Panc1 (cell line): ENCODE data around the gene SPATC1L. TPM values are rescaled to one million over a fixed set of nuclear protein-coding genes. Genes with fewer than 3 reads are reported as not detected.
"Not testable (repeated sequence)": the region's sequence is repeated elsewhere in the genome, so short reads cannot be mapped to it uniquely, and the experiment has no call there.

Experiments used
- ATAC-seq: fragments of 200-7000 bp; cut with Tn5 transposase; 2 replicates; pipeline ENCODE4 v1.9.1; 2020; ENCODE audit warnings: mild to moderate bottlenecking, moderate library complexity
- BruUV-seq: library from RNA; stranded (reverse); fragments of 400-500 nt; replicated peaks from 2 replicates; lab custom pipeline; 2021; lab: Mats Ljungman, UMichigan
- CTCF ChIA-PET: fragments of 300-600 bp; sonication (Branson Sonifier 250); formaldehyde crosslinking; loops from one replicate; lab custom pipeline; 2022; ENCODE audit warnings: antibody characterized with exemption; lab: Charles Lee
- POLR2A ChIA-PET: fragments of 300-600 bp; sonication (Branson Sonifier 250); formaldehyde crosslinking; loops from one replicate; lab custom pipeline; 2022; ENCODE audit warnings: antibody characterized with exemption; lab: Charles Lee
- DNase-seq: peaks from one replicate; pipeline ENCODE4 v3.0.0-alpha.2; 2010; ENCODE audit warnings: low read depth, low spot score
- H3K27ac ChIP-seq: 2 replicates; pipeline ENCODE4 v1.5.1; 2011; ENCODE audit warnings: mild to moderate bottlenecking, low read length, inconsistent platforms
- H3K27me3 ChIP-seq: fragments of 200-500 bp; sonication (Bioruptor generic); 2 replicates; pipeline ENCODE4 v1.6.0; 2014; ENCODE audit warnings: low read length, inconsistent platforms; ENCODE audit not compliant: control insufficient read depth, insufficient read depth
- H3K36me3 ChIP-seq: fragments of 200-500 bp; sonication (Bioruptor generic); 2 replicates; pipeline ENCODE4 v1.5.1; 2014; ENCODE audit warnings: inconsistent platforms, mild to moderate bottlenecking, low read length, moderate library complexity; ENCODE audit not compliant: control insufficient read depth, insufficient read depth
- H3K4me1 ChIP-seq: 2 replicates; pipeline ENCODE4 v1.5.1; 2011; ENCODE audit warnings: inconsistent platforms, mild to moderate bottlenecking, low read length, moderate library complexity; ENCODE audit not compliant: control insufficient read depth, insufficient read depth
- H3K4me3 ChIP-seq, 2 experiments: 2 replicates each; pipeline ENCODE4 v1.5.1; 2011 to 2012; ENCODE audit warnings: low read depth in 2 of 2, low read length in 2 of 2, mild to moderate bottlenecking in 2 of 2, inconsistent platforms in 1 of 2, moderate library complexity in 1 of 2
- H3K9me3 ChIP-seq: fragments of 200-500 bp; sonication (Bioruptor generic); 2 replicates; pipeline ENCODE4 v1.5.1; 2014; ENCODE audit warnings: low read depth, mild to moderate bottlenecking, inconsistent platforms, low read length, moderate library complexity; ENCODE audit not compliant: control insufficient read depth, insufficient read depth
- POLR2AphosphoS5 ChIP-seq: IDR thresholded peaks from 2 replicates; pipeline ENCODE4 v1.6.1; 2012; ENCODE audit warnings: mild to moderate bottlenecking, low read depth, low read length, moderate library complexity
- SIN3A ChIP-seq: IDR thresholded peaks from 2 replicates; pipeline ENCODE4 v1.6.1; 2012; ENCODE audit warnings: low read depth, mild to moderate bottlenecking, low read length, moderate library complexity, borderline replicate concordance; ENCODE audit not compliant: insufficient read depth
- TCF7L2 ChIP-seq: IDR thresholded peaks from 2 replicates; pipeline ENCODE4 v1.6.1; 2011; ENCODE audit warnings: mild to moderate bottlenecking, low read depth, low read length, inconsistent platforms
- in situ Hi-C: cut with HindIII; loops from 2 replicates; pipeline ENCODE4 v1.10.0; 2016; ENCODE audit warnings: low sequenced_read_pairs, low pct_unique_long_range_greater_than_20kb
- intact Hi-C: fragments of 100-400 bp; cut with micrococcal nuclease; formaldehyde crosslinking; loops from one replicate; pipeline ENCODE4 v1.10.0; 2022; ENCODE audit not compliant: unreplicated experiment
- total RNA-seq: library from RNA; stranded (reverse); gene quantifications from one replicate; pipeline ENCODE4 v1.2.1, GENCODE V29; 2021; ENCODE audit not compliant: unreplicated experiment
- TF ChIP-seq, protein P1 (sequence below): fragments of 450-650 bp; IDR thresholded peaks from 2 replicates; pipeline ENCODE4 v1.5.1; 2017; ENCODE audit warnings: mild to moderate bottlenecking
- TF ChIP-seq, protein P2 (sequence below), 2 experiments: IDR thresholded peaks; 2 replicates each; pipeline ENCODE4 v1.6.1; 2011 to 2012; ENCODE audit warnings: low read depth in 2 of 2, control low read depth in 1 of 2, low read length in 1 of 2, mild to moderate bottlenecking in 1 of 2, moderate library complexity in 1 of 2; ENCODE audit not compliant: insufficient read depth in 1 of 2

SPATC1L gene
- total RNA-seq, 1 experiment from 2014 or later, result 0.26 TPM

GRCh38 chr21:46140352-46141003 is 43.8 kb downstream of the SPATC1L start:
- BruUV-seq, in situ Hi-C loops, H3K27me3 ChIP-seq, intact Hi-C loops, CTCF ChIA-PET, H3K36me3 ChIP-seq, H3K4me3 ChIP-seq, POLR2A ChIA-PET, DNase-seq, H3K4me1 ChIP-seq, H3K9me3 ChIP-seq, H3K27ac ChIP-seq, ATAC-seq: not testable (repeated sequence)

- no peak for ATAC-seq
- intact Hi-C loops, result no loop called here
- no peak overlapping the region for H3K4me3 ChIP-seq
- no peaks in the 10 kb centered on the region for H3K36me3 ChIP-seq
- in situ Hi-C loops, result no loop called here
- CTCF ChIA-PET, result no interaction called here
- H3K27ac ChIP-seq, result no peak overlapping the region
- BruUV-seq, result no TSS peak
- TF ChIP-seq, protein P1, sequence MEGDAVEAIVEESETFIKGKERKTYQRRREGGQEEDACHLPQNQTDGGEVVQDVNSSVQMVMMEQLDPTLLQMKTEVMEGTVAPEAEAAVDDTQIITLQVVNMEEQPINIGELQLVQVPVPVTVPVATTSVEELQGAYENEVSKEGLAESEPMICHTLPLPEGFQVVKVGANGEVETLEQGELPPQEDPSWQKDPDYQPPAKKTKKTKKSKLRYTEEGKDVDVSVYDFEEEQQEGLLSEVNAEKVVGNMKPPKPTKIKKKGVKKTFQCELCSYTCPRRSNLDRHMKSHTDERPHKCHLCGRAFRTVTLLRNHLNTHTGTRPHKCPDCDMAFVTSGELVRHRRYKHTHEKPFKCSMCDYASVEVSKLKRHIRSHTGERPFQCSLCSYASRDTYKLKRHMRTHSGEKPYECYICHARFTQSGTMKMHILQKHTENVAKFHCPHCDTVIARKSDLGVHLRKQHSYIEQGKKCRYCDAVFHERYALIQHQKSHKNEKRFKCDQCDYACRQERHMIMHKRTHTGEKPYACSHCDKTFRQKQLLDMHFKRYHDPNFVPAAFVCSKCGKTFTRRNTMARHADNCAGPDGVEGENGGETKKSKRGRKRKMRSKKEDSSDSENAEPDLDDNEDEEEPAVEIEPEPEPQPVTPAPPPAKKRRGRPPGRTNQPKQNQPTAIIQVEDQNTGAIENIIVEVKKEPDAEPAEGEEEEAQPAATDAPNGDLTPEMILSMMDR, result no peak
- TF ChIP-seq TCF7L2 (no peak), SIN3A (no peak), POLR2AphosphoS5 (no peak)
- TF ChIP-seq, protein P2, sequence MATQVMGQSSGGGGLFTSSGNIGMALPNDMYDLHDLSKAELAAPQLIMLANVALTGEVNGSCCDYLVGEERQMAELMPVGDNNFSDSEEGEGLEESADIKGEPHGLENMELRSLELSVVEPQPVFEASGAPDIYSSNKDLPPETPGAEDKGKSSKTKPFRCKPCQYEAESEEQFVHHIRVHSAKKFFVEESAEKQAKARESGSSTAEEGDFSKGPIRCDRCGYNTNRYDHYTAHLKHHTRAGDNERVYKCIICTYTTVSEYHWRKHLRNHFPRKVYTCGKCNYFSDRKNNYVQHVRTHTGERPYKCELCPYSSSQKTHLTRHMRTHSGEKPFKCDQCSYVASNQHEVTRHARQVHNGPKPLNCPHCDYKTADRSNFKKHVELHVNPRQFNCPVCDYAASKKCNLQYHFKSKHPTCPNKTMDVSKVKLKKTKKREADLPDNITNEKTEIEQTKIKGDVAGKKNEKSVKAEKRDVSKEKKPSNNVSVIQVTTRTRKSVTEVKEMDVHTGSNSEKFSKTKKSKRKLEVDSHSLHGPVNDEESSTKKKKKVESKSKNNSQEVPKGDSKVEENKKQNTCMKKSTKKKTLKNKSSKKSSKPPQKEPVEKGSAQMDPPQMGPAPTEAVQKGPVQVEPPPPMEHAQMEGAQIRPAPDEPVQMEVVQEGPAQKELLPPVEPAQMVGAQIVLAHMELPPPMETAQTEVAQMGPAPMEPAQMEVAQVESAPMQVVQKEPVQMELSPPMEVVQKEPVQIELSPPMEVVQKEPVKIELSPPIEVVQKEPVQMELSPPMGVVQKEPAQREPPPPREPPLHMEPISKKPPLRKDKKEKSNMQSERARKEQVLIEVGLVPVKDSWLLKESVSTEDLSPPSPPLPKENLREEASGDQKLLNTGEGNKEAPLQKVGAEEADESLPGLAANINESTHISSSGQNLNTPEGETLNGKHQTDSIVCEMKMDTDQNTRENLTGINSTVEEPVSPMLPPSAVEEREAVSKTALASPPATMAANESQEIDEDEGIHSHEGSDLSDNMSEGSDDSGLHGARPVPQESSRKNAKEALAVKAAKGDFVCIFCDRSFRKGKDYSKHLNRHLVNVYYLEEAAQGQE (IDR thresholded peaks at IDR 0.05; ENCODE audit: insufficient read depth in 1 of 2, low read depth in 2 of 2, low read length in 1 of 2), result no peak
- no peaks in the 10 kb centered on the region for H3K9me3 ChIP-seq
- H3K4me1 ChIP-seq, result no peaks in the 10 kb centered on the region
- no peaks in the 10 kb centered on the region for H3K27me3 ChIP-seq
- DNase-seq, result no peak
- POLR2A ChIA-PET, result no interaction called here
Measured at GRCh38 chr21:46139686-46140085, 44.6 kb downstream of the SPATC1L start.

DNA sequence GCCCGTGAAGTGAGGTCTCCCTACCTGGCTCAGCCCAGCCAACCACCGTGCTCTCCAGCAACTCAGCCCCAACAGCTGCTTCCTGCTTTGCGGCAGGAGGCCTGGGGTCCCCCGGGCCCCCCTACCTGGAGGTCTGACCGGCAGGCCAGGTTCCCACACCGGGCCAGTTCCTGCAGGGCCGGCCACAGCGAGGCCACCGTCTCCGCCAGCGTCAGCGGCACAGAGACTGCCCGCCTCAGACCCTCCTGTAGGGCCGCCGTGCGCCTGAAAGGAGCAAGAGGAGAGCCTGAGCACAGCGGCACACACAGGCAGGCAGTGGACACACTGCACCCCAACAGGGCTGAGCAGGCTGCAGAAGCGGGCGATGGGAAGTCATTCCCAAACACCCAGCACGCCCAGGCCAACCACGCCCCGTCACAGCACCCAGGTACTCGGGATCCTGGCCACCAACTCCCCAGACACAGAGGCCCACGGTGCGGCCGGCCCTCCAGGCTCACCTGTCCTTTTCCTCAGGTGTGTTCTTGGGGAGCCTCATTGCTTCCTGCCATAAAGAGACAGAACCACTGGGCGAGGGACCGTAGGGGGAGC is 45.8 kb downstream of the SPATC1L start:
- in situ Hi-C loops (no loop called here), intact Hi-C loops (no loop called here)
- TF ChIP-seq SIN3A (no peak), POLR2AphosphoS5 (no peak), TCF7L2 (no peak)
- TF ChIP-seq, protein P1, result no peak
- TF ChIP-seq, protein P2 (IDR thresholded peaks at IDR 0.05; ENCODE audit: insufficient read depth in 1 of 2, low read depth in 2 of 2, low read length in 1 of 2), result no peak
- no peaks in the 10 kb centered on the region for H3K4me1 ChIP-seq
- ATAC-seq, result no peak
- H3K27me3 ChIP-seq, result no peaks in the 10 kb centered on the region
- H3K27ac ChIP-seq, result no peak overlapping the region
- H3K36me3 ChIP-seq, result no peaks in the 10 kb centered on the region
- ChIA-PET POLR2A (interaction anchor here (0.6 kb wide), 1 partner anchor 72 kb away, joined by 23 read pairs; no protein-coding TSS in a partner anchor), CTCF (interaction anchor here (0.6 kb wide), 1 partner anchor 168 kb away, joined by 4 read pairs; no protein-coding TSS in a partner anchor)
- no peak overlapping the region for H3K4me3 ChIP-seq
- no peaks in the 10 kb centered on the region for H3K9me3 ChIP-seq
- DNase-seq, result no peak
- BruUV-seq, result no TSS peak
